H1 (cell line): Measurements from ENCODE around the gene SLC8A1. TPM values are rescaled to one million over a fixed set of nuclear protein-coding genes. Genes with fewer than 3 reads are reported as not detected.

Experiments used
- CTCF ChIA-PET: fragments of 300-600 bp; sonication (Branson Sonifier 250); formaldehyde crosslinking; loops from one replicate; lab custom pipeline; 2021; ENCODE audit not compliant: partially characterized antibody; lab: Charles Lee
- POLR2A ChIA-PET: fragments of 300-600 bp; sonication (Branson Sonifier 250); formaldehyde crosslinking; loops from one replicate; lab custom pipeline; 2021; ENCODE audit warnings: inconsistent platforms; ENCODE audit not compliant: partially characterized antibody; lab: Charles Lee
- DNase-seq, 2 experiments: peaks; one replicate each; pipeline versions ENCODE4 v3.0.0 to v3.0.0-alpha.2; 2010 to 2022; ENCODE audit warnings: low spot score in 2 of 2, low read depth in 1 of 2, mixed read lengths in 1 of 2
- FAIRE-seq: peaks from 2 replicates; lab custom pipeline; 2011; peaks lifted over from hg19 to GRCh38; lab: Jason Lieb, UNC
- H2AFZ ChIP-seq: 2 replicates; pipeline ENCODE4 v1.8.1; 2012; ENCODE audit warnings: low read length, inconsistent platforms
- H2AK5ac ChIP-seq: 2 replicates; pipeline ENCODE4 v1.6.1; 2013; ENCODE audit warnings: low read depth, low read length
- H2BK120ac ChIP-seq: replicated peaks from 2 replicates; pipeline ENCODE3; 2013; ENCODE audit warnings: low read depth, low read length, inconsistent platforms
- H2BK12ac ChIP-seq: 2 replicates; pipeline ENCODE4 v1.6.1; 2013; ENCODE audit warnings: low read depth, low read length
- H2BK15ac ChIP-seq: 2 replicates; pipeline ENCODE4 v1.6.1; 2013; ENCODE audit warnings: low read length
- H2BK20ac ChIP-seq: 2 replicates; pipeline ENCODE4 v1.6.1; 2013; ENCODE audit warnings: low read length
- H2BK5ac ChIP-seq: 2 replicates; pipeline ENCODE4 v1.6.1; 2013; ENCODE audit warnings: low read depth, low read length
- H3K14ac ChIP-seq: 2 replicates; pipeline ENCODE4 v1.6.1; 2013; ENCODE audit warnings: inconsistent platforms; ENCODE audit not compliant: insufficient read length
- H3K18ac ChIP-seq: 2 replicates; pipeline ENCODE4 v1.6.1; 2013; ENCODE audit warnings: low read length; ENCODE audit errors: extremely low read depth
- H3K23ac ChIP-seq: 2 replicates; pipeline ENCODE4 v1.6.1; 2013; ENCODE audit warnings: inconsistent platforms; ENCODE audit not compliant: insufficient read length
- H3K23me2 ChIP-seq: 2 replicates; pipeline ENCODE4 v1.6.1; 2013; ENCODE audit warnings: low read depth, low read length
- H3K27ac ChIP-seq: 2 replicates; pipeline ENCODE4 v1.6.1; 2011; ENCODE audit warnings: low read depth, low read length, inconsistent platforms
- H3K27me3 ChIP-seq, 4 experiments: replicated peaks in 1 of 4; 1 replicate in 1 of 4; 2 replicates in 3 of 4; pipeline versions ENCODE4 v1.6.1 to v1.8.1; 2011 to 2013; ENCODE audit warnings: low read length in 3 of 4, mild to moderate bottlenecking in 3 of 4, inconsistent platforms in 2 of 4, mixed read lengths in 2 of 4, moderate library complexity in 1 of 4; ENCODE audit not compliant: control insufficient read depth in 3 of 4, insufficient read depth in 3 of 4; ENCODE audit errors: extremely low read depth in 1 of 4
- H3K36me3 ChIP-seq, 4 experiments: 2 replicates each; pipeline versions ENCODE4 v1.6.1 to v1.8.1; 2011 to 2013; ENCODE audit warnings: mild to moderate bottlenecking in 4 of 4, low read length in 3 of 4, moderate library complexity in 2 of 4, control low read depth in 1 of 4, inconsistent platforms in 1 of 4; ENCODE audit not compliant: insufficient read depth in 4 of 4, control insufficient read depth in 2 of 4
- H3K4ac ChIP-seq: replicated peaks from 2 replicates; pipeline ENCODE3; 2013; ENCODE audit warnings: low read length, low read depth, mixed read lengths, inconsistent platforms; ENCODE audit not compliant: insufficient read length
- H3K4me1 ChIP-seq, 4 experiments: replicated peaks in 1 of 4; 1 replicate in 1 of 4; 2 replicates in 3 of 4; pipeline versions ENCODE4 v1.6.1 to v1.8.1; 2011 to 2013; ENCODE audit warnings: low read length in 3 of 4, inconsistent platforms in 2 of 4, mixed read lengths in 1 of 4; ENCODE audit not compliant: insufficient read depth in 4 of 4, control insufficient read depth in 3 of 4
- H3K4me2 ChIP-seq, 2 experiments: 2 replicates each; pipeline versions ENCODE4 v1.6.1 to v1.8.1; 2011 to 2013; ENCODE audit warnings: low read depth in 2 of 2, low read length in 2 of 2, control low read depth in 1 of 2, inconsistent platforms in 1 of 2, mild to moderate bottlenecking in 1 of 2; ENCODE audit not compliant: insufficient read depth in 1 of 2
- H3K4me3 ChIP-seq, 4 experiments: fragments of 200-600, 300-600 bp in 1 of 4; sonication (generic), shearing (Covaris generic), sonication (Bioruptor Twin) in 1 of 4; 2 replicates each; pipeline versions ENCODE4 v1.5.1 to v1.8.1; 2011 to 2016; ENCODE audit warnings: low read length in 4 of 4, low read depth in 3 of 4, control low read depth in 2 of 4, inconsistent platforms in 2 of 4, mild to moderate bottlenecking in 2 of 4, mixed read lengths in 1 of 4, moderate library complexity in 1 of 4; ENCODE audit not compliant: insufficient read depth in 2 of 4; ENCODE audit errors: extremely low read depth in 1 of 4
- H3K56ac ChIP-seq: replicated peaks from 2 replicates; pipeline ENCODE3; 2013; ENCODE audit warnings: low read depth, mild to moderate bottlenecking, mixed read lengths, low read length, inconsistent platforms; ENCODE audit not compliant: insufficient read length
- H3K79me1 ChIP-seq: 2 replicates; pipeline ENCODE4 v1.6.1; 2013; ENCODE audit warnings: low read depth, low read length, control low read depth
- H3K79me2 ChIP-seq, 2 experiments: 2 replicates each; pipeline versions ENCODE4 v1.6.1 to v1.8.1; 2012 to 2013; ENCODE audit warnings: low read length in 2 of 2, mild to moderate bottlenecking in 2 of 2, inconsistent platforms in 1 of 2; ENCODE audit not compliant: insufficient read depth in 2 of 2, control insufficient read depth in 1 of 2
- H3K9ac ChIP-seq, 4 experiments: replicated peaks in 1 of 4; 1 replicate in 1 of 4; 2 replicates in 3 of 4; pipeline versions ENCODE4 v1.6.1 to v1.8.1; 2011 to 2013; ENCODE audit warnings: low read depth in 3 of 4, low read length in 3 of 4, control low read depth in 2 of 4, mild to moderate bottlenecking in 2 of 4, moderate library complexity in 2 of 4, inconsistent platforms in 1 of 4; ENCODE audit errors: extremely low read depth in 1 of 4
- H3K9me3 ChIP-seq, 2 experiments: 2 replicates each; pipeline versions ENCODE4 v1.6.1 to v1.8.1; 2012 to 2013; ENCODE audit warnings: mild to moderate bottlenecking in 2 of 2, moderate library complexity in 2 of 2, control low read depth in 1 of 2, inconsistent platforms in 1 of 2, low read depth in 1 of 2, low read length in 1 of 2, mixed read lengths in 1 of 2; ENCODE audit not compliant: insufficient read depth in 2 of 2
- H4K20me1 ChIP-seq, 2 experiments: replicated peaks in 1 of 2; 2 replicates each; pipeline versions ENCODE3 to v1.8.1; 2011 to 2013; ENCODE audit warnings: inconsistent platforms in 2 of 2, low read length in 2 of 2, mild to moderate bottlenecking in 1 of 2; ENCODE audit not compliant: insufficient read depth in 2 of 2, control insufficient read depth in 1 of 2
- H4K5ac ChIP-seq: 2 replicates; pipeline ENCODE4 v1.6.1; 2013; ENCODE audit warnings: low read length, low read depth, mixed read lengths, inconsistent platforms; ENCODE audit not compliant: insufficient read length
- H4K8ac ChIP-seq: 2 replicates; pipeline ENCODE4 v1.8.0; 2013; ENCODE audit warnings: mild to moderate bottlenecking, moderate library complexity, low read length, inconsistent platforms; ENCODE audit not compliant: insufficient read depth; ENCODE audit errors: extremely low read depth
- H4K91ac ChIP-seq: replicated peaks from 2 replicates; pipeline ENCODE3; 2013; ENCODE audit warnings: low read length, mixed read lengths, inconsistent platforms; ENCODE audit not compliant: insufficient read length
- BRCA1 ChIP-seq: IDR thresholded peaks from 2 replicates; pipeline ENCODE4 v1.6.1; 2012; ENCODE audit warnings: low read depth, low read length, improper control_type of control experiment
- CREB1 ChIP-seq: IDR thresholded peaks from 2 replicates; pipeline ENCODE4 v1.6.1; 2012; ENCODE audit warnings: inconsistent platforms
- EGR1 ChIP-seq: IDR thresholded peaks from 2 replicates; pipeline ENCODE4 v1.6.1; 2011; ENCODE audit warnings: low read depth, low read length, borderline replicate concordance
- EZH2 ChIP-seq: fragments of 200-600 bp; sonication (generic); IDR thresholded peaks from 2 replicates; pipeline ENCODE4 v1.7.1; 2012; ENCODE audit warnings: low read depth, mild to moderate bottlenecking, moderate library complexity, low read length, inconsistent platforms; ENCODE audit not compliant: severe bottlenecking
- POLR2AphosphoS5 ChIP-seq: IDR thresholded peaks from 2 replicates; pipeline ENCODE4 v1.6.1; 2011; ENCODE audit warnings: low read depth, low read length
- POU5F1 ChIP-seq: IDR thresholded peaks from 2 replicates; pipeline ENCODE4 v1.6.1; 2011; ENCODE audit warnings: low read depth, mild to moderate bottlenecking, low read length, moderate library complexity
- RBBP5 ChIP-seq: IDR thresholded peaks from 2 replicates; pipeline ENCODE4 v1.7.1; 2012; ENCODE audit warnings: low read depth, mild to moderate bottlenecking, inconsistent platforms, low read length, moderate library complexity, borderline replicate concordance
- RNF2 ChIP-seq: fragments of 200-900, 300-1000 bp; sonication (generic); IDR thresholded peaks from 2 replicates; pipeline ENCODE4 v1.7.1; 2016; ENCODE audit warnings: borderline replicate concordance, low read depth, mild to moderate bottlenecking, antibody characterized with exemption, low read length; ENCODE audit not compliant: poor library complexity, severe bottlenecking; ENCODE audit errors: missing control alignments
- SAP30 ChIP-seq: fragments of 300-600 bp; sonication (generic); IDR thresholded peaks from 2 replicates; pipeline ENCODE4 v1.7.1; 2012; ENCODE audit warnings: low read length, moderate library complexity, mild to moderate bottlenecking, inconsistent platforms; ENCODE audit not compliant: insufficient read depth, insufficient replicate concordance
- SIX5 ChIP-seq: IDR thresholded peaks from 2 replicates; pipeline ENCODE4 v1.6.1; 2011; ENCODE audit warnings: mild to moderate bottlenecking, low read depth, low read length
- SP4 ChIP-seq: IDR thresholded peaks from 2 replicates; pipeline ENCODE4 v1.6.1; 2012; ENCODE audit warnings: low read length, inconsistent platforms
- SUZ12 ChIP-seq: fragments of 200-600 bp; sonication (generic); IDR thresholded peaks from 2 replicates; pipeline ENCODE4 v1.6.1; 2012; ENCODE audit warnings: mild to moderate bottlenecking, inconsistent platforms, low read length, moderate library complexity, mixed read lengths
- TAF1 ChIP-seq: IDR thresholded peaks from 2 replicates; pipeline ENCODE4 v1.6.1; 2011; ENCODE audit warnings: mild to moderate bottlenecking, low read depth, low read length
- TEAD4 ChIP-seq: IDR thresholded peaks from 2 replicates; pipeline ENCODE4 v1.6.1; 2012; ENCODE audit warnings: low read depth, low read length, inconsistent platforms, mixed read lengths
- WGBS, 2 experiments: shearing (Covaris generic) in 1 of 2; methylation state at CpG; one replicate each; pipeline versions ENCODE4 v1.1.6 to v1.1.7; 2013 to 2015; ENCODE audit warnings: low lambda C conversion rate in 2 of 2, mixed read lengths in 2 of 2, inconsistent platforms in 1 of 2, low coverage in 1 of 2, missing lambda C conversion rate in 1 of 2; ENCODE audit not compliant: insufficient replicate concordance in 2 of 2, insufficient coverage in 1 of 2, insufficient read length in 1 of 2; ENCODE audit errors: extremely low coverage in 1 of 2, missing lambda C conversion rate in 1 of 2; 5-methylcytosine and 5-hydroxymethylcytosine counted together
- polyA plus RNA-seq, 7 experiments: library from polyadenylated mRNA; depleted of rRNA in 3 of 7; stranded (reverse) in 5 of 7; unstranded in 2 of 7; fragments of >200 nt in 5 of 7; fragments of 200-250 nt in 2 of 7; gene quantifications; 1 replicate in 5 of 7; 2 replicates in 1 of 7; 4 replicates in 1 of 7; pipeline versions ENCODE4 v1.2.1 to v1.2.3, GENCODE V29; 2011 to 2013; ENCODE audit warnings: missing spikeins in 2 of 7, mixed read lengths in 2 of 7
- total RNA-seq: library from RNA; stranded (reverse); fragmentation: NEBNext Ultra II Directional; extraction: Animal tissue kit (Norgen Biotek cat#: 25700); gene quantifications from 2 replicates; pipeline ENCODE4 v1.2.1, GENCODE V29; 2021
- TF ChIP-seq, protein P1 (sequence below): IDR thresholded peaks from 2 replicates; pipeline ENCODE4 v1.6.1; 2011; ENCODE audit warnings: low read depth, mild to moderate bottlenecking, low read length; ENCODE audit not compliant: insufficient read depth

Gene SLC8A1
- total and polyA plus RNA-seq, 2 of the 8 experiments (the other 6 are each of a cell fraction or from before 2014, with no cell fraction given): 0.68 to 3.6 TPM

DNA sequence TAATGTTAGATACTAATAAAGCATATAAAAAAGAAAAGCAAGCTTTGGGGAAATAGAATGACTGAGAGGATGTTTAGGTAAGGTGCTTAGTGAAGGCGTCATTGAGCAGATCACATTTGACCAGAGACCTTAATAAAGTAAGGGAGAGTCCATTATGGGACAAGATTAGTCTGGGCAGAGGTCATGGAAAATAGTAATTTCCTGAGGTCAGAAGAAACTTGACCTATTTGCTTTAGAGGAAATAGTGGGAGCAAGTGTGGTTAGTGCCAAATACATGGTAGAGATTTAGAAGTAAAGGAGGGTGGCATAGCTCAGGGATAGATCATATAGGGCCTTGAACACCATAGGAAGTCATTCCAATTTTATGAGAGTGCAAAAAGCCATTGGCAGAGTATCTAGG lies 24.5 kb upstream of the SLC8A1 start:
- H3K14ac ChIP-seq: no peak overlapping the region
- H3K9ac ChIP-seq: no peak overlapping the region
- H2AK5ac ChIP-seq: no peak overlapping the region
- no peaks in the 10 kb centered on the region for H3K27me3 ChIP-seq
- no peak overlapping the region for H2BK12ac ChIP-seq
- H3K79me2 ChIP-seq: no peaks in the 10 kb centered on the region
- H2BK15ac ChIP-seq: no peak overlapping the region
- no peak overlapping the region for H3K56ac ChIP-seq
- H3K23ac ChIP-seq: no peak overlapping the region
- POLR2A ChIA-PET: no interaction called here
- no peaks in the 10 kb centered on the region for H3K9me3 ChIP-seq
- FAIRE-seq (no peak), DNase-seq (no peak)
- H3K4ac ChIP-seq: no peak overlapping the region
- H3K36me3 ChIP-seq: no peaks in the 10 kb centered on the region
- no peak overlapping the region for H2AFZ ChIP-seq
- no peak overlapping the region for H4K8ac ChIP-seq
- H2BK120ac ChIP-seq: no peak overlapping the region
- no peak overlapping the region for H3K27ac ChIP-seq
- H4K20me1 ChIP-seq: no peaks in the 10 kb centered on the region
- H3K79me1 ChIP-seq: no peaks in the 10 kb centered on the region
- H4K91ac ChIP-seq: no peak overlapping the region
- no peak overlapping the region for H4K5ac ChIP-seq
- 0 out of 2 replicates have a peak, but pooled peaks cover 2% of the 10 kb centered on the region for H3K23me2 ChIP-seq
- CTCF ChIA-PET: interaction anchor here (0.6 kb wide), 1 partner anchor 923 kb away, joined by 3 read pairs; no protein-coding TSS in a partner anchor
- H3K18ac ChIP-seq: no peak overlapping the region
- WGBS, 2 experiments: 100% methylated on average over 1 of the region's 1 CpG; no CpG with 5 or more reads in 1 of the 2 experiments
- no peak overlapping the region for H2BK5ac ChIP-seq
- H3K4me2 ChIP-seq: no peak overlapping the region
- no peak overlapping the region for H2BK20ac ChIP-seq
- no peaks in the 10 kb centered on the region for H3K4me1 ChIP-seq
- no peak overlapping the region for H3K4me3 ChIP-seq
- TF ChIP-seq EGR1 (no peak), POU5F1 (no peak), EZH2 (no peak), SIX5 (no peak), SUZ12 (no peak), RNF2 (no peak), BRCA1 (no peak), TEAD4 (no peak), SP4 (no peak), POLR2AphosphoS5 (no peak), SAP30 (no peak), TAF1 (no peak), RBBP5 (no peak), CREB1 (no peak)
- TF ChIP-seq, protein P1, sequence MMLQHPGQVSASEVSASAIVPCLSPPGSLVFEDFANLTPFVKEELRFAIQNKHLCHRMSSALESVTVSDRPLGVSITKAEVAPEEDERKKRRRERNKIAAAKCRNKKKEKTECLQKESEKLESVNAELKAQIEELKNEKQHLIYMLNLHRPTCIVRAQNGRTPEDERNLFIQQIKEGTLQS: no peak
